ENCODE results near the gene ADRA2B. TPM values are rescaled to one million over a fixed set of nuclear protein-coding genes. Genes with fewer than 3 reads are reported as not detected.

ADRA2B gene
- total and polyA plus RNA-seq, 9 donors: 2.2 to 3.6 (median 2.9) TPM

GRCh38 chr2:96157649-96158553, 41.5 kb upstream of the ADRA2B start:
- WGBS (ENCODE audit: insufficient coverage): 56% methylated on average over 10 of the region's 19 CpGs
- peaks cover 13% of the 10 kb centered on the region for H3K4me1 ChIP-seq (ENCODE audit: control insufficient read depth, insufficient read depth, low read length)
- H3K27me3 ChIP-seq (ENCODE audit: control insufficient read depth, insufficient read depth, low read length): no peaks in the 10 kb centered on the region
- H3K9me3 ChIP-seq (replicated peaks; ENCODE audit: control insufficient read depth, low read depth, low read length): no peaks in the 10 kb centered on the region
- H3K36me3 ChIP-seq (ENCODE audit: control insufficient read depth, insufficient read depth, low read length): no peaks in the 10 kb centered on the region
- no peak for DNase-seq
- H3K4me3 ChIP-seq (ENCODE audit: low read length): no peak overlapping the region
- H3K27ac ChIP-seq (ENCODE audit: low read length): no peak overlapping the region

GRCh38 chr2:96156926-96157648, 40.7 kb upstream of the ADRA2B start:
- 88% methylated on average over 5 of the region's 5 CpGs for WGBS (ENCODE audit: insufficient coverage)
- Histone ChIP-seq H3K27me3 (ENCODE audit: control insufficient read depth, insufficient read depth, low read length) (no peaks in the 10 kb centered on the region), H3K4me1 (ENCODE audit: control insufficient read depth, insufficient read depth, low read length) (peaks cover 13% of the 10 kb centered on the region), H3K27ac (ENCODE audit: low read length) (no peak overlapping the region), H3K4me3 (ENCODE audit: low read length) (no peak overlapping the region), H3K36me3 (ENCODE audit: control insufficient read depth, insufficient read depth, low read length) (no peaks in the 10 kb centered on the region), H3K9me3 (replicated peaks; ENCODE audit: control insufficient read depth, low read depth, low read length) (no peaks in the 10 kb centered on the region)
- no peak for DNase-seq

GRCh38 chr2:96156011-96156820, 39.8 kb upstream of the ADRA2B start:
- DNase-seq: no peak
- no peak overlapping the region for H3K27ac ChIP-seq (ENCODE audit: low read length)
- WGBS (ENCODE audit: insufficient coverage): 71% methylated on average over 7 of the region's 10 CpGs

GRCh38 chr2:96154506-96155380, 38.4 kb upstream of the ADRA2B start:
- H3K27ac ChIP-seq (ENCODE audit: low read length): no peak overlapping the region
- no peak overlapping the region for H3K4me3 ChIP-seq (ENCODE audit: low read length)
- H3K36me3 ChIP-seq (ENCODE audit: control insufficient read depth, insufficient read depth, low read length): no peaks in the 10 kb centered on the region
- no peaks in the 10 kb centered on the region for H3K27me3 ChIP-seq (ENCODE audit: control insufficient read depth, insufficient read depth, low read length)
- 65% methylated on average over 12 of the region's 16 CpGs for WGBS (ENCODE audit: insufficient coverage)
- no peaks in the 10 kb centered on the region for H3K9me3 ChIP-seq (replicated peaks; ENCODE audit: control insufficient read depth, low read depth, low read length)
- no peak for DNase-seq
- peaks cover 13% of the 10 kb centered on the region for H3K4me1 ChIP-seq (ENCODE audit: control insufficient read depth, insufficient read depth, low read length)

More at GRCh38 chr2:96156011-96156820, 39.8 kb upstream of the ADRA2B start:
- H3K4me3 ChIP-seq (ENCODE audit: low read length): no peak overlapping the region
- H3K36me3 ChIP-seq (ENCODE audit: control insufficient read depth, insufficient read depth, low read length): no peaks in the 10 kb centered on the region
- H3K4me1 ChIP-seq (ENCODE audit: control insufficient read depth, insufficient read depth, low read length): peaks cover 13% of the 10 kb centered on the region
- H3K9me3 ChIP-seq (replicated peaks; ENCODE audit: control insufficient read depth, low read depth, low read length): no peaks in the 10 kb centered on the region
- H3K27me3 ChIP-seq (ENCODE audit: control insufficient read depth, insufficient read depth, low read length): no peaks in the 10 kb centered on the region

- H3K36me3 ChIP-seq (ENCODE audit: control insufficient read depth, insufficient read depth, low read length): no peaks in the 10 kb centered on the region
- no peaks in the 10 kb centered on the region for H3K9me3 ChIP-seq (replicated peaks; ENCODE audit: control insufficient read depth, low read depth, low read length)
- H3K4me3 ChIP-seq (ENCODE audit: low read length): no peak overlapping the region
- 78% methylated on average over 7 of the region's 7 CpGs for WGBS (ENCODE audit: insufficient coverage)
- peaks cover under 1% of the 10 kb centered on the region for H3K27me3 ChIP-seq (ENCODE audit: control insufficient read depth, insufficient read depth, low read length)
- H3K4me1 ChIP-seq (ENCODE audit: control insufficient read depth, insufficient read depth, low read length): peaks cover 13% of the 10 kb centered on the region
- no peak overlapping the region for H3K27ac ChIP-seq (ENCODE audit: low read length)
- no peak for DNase-seq
Observed at GRCh38 chr2:96153991-96154431, 37.6 kb upstream of the ADRA2B start.

- H3K27ac ChIP-seq (ENCODE audit: low read length): no peak overlapping the region
- 77% methylated on average over 7 of the region's 7 CpGs for WGBS (ENCODE audit: insufficient coverage)
- H3K4me3 ChIP-seq (ENCODE audit: low read length): no peak overlapping the region
- no peaks in the 10 kb centered on the region for H3K9me3 ChIP-seq (replicated peaks; ENCODE audit: control insufficient read depth, low read depth, low read length)
- DNase-seq: no peak
- peaks cover 8% of the 10 kb centered on the region for H3K27me3 ChIP-seq (ENCODE audit: control insufficient read depth, insufficient read depth, low read length)
- H3K4me1 ChIP-seq (ENCODE audit: control insufficient read depth, insufficient read depth, low read length): peaks cover 13% of the 10 kb centered on the region
- H3K36me3 ChIP-seq (ENCODE audit: control insufficient read depth, insufficient read depth, low read length): no peaks in the 10 kb centered on the region
Observed at GRCh38 chr2:96153291-96153713, 36.9 kb upstream of the ADRA2B start.

- Histone ChIP-seq H3K4me1 (ENCODE audit: control insufficient read depth, insufficient read depth, low read length) (peaks cover 13% of the 10 kb centered on the region), H3K27ac (ENCODE audit: low read length) (no peak overlapping the region), H3K9me3 (replicated peaks; ENCODE audit: control insufficient read depth, low read depth, low read length) (no peaks in the 10 kb centered on the region), H3K4me3 (ENCODE audit: low read length) (no peak overlapping the region), H3K27me3 (ENCODE audit: control insufficient read depth, insufficient read depth, low read length) (peaks cover 12% of the 10 kb centered on the region), H3K36me3 (ENCODE audit: control insufficient read depth, insufficient read depth, low read length) (no peaks in the 10 kb centered on the region)
- 65% methylated on average over 7 of the region's 13 CpGs for WGBS (ENCODE audit: insufficient coverage)
- no peak for DNase-seq
Observed at GRCh38 chr2:96152304-96153161, 36.2 kb upstream of the ADRA2B start.

- DNase-seq: no peak
- no peaks in the 10 kb centered on the region for H3K36me3 ChIP-seq (ENCODE audit: control insufficient read depth, insufficient read depth, low read length)
- no peak overlapping the region for H3K27ac ChIP-seq (ENCODE audit: low read length)
- H3K27me3 ChIP-seq (ENCODE audit: control insufficient read depth, insufficient read depth, low read length): peaks cover 17% of the 10 kb centered on the region
- peaks cover 19% of the 10 kb centered on the region for H3K4me1 ChIP-seq (ENCODE audit: control insufficient read depth, insufficient read depth, low read length)
- 85% methylated on average over 4 of the region's 9 CpGs for WGBS (ENCODE audit: insufficient coverage)
- no peak overlapping the region for H3K4me3 ChIP-seq (ENCODE audit: low read length)
- no peaks in the 10 kb centered on the region for H3K9me3 ChIP-seq (replicated peaks; ENCODE audit: control insufficient read depth, low read depth, low read length)
Observed at GRCh38 chr2:96151595-96152303, 35.4 kb upstream of the ADRA2B start.

Data from muscle of leg (tissue), 11 donors.